ENCODE data around the gene CDK6.

DNA sequence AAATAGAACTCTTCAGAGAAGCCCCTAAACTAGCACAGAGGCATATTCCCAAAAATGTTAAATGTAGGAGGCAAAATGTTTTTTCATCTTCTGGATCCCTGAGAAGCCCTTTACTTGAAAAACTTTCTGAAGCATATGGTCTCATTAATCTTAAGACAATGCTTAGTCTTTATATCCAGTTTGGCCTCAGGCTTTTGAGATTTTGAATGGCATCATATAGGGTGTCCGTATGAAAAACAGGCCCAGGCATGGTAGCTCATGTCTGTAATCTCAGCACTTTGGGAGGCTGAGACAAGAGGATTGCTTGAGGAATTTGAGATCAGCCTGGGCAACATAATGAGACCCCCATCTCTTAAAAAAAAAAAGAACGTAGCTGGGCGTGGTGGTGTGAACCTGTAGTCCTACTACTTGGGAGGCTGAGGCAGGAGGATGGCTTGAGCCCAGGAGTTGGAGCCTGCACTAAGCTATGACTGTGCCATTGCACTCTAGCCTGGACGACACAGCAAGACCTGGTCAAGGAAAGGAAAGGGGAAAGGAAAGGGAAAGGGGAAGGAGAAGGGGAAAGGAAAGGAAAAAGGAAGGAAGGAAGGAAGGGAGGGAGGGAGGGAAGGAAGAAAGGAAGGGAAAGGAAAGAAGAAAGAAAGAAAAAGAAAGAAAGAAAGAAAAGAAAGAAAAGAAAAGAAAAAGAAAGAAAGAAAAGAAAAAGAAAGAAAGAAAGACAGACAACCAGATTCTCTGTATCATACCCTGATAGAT, 119.4 kb downstream of the CDK6 start:
- no peak for TF ChIP-seq TAF1 (conservative IDR thresholded peaks at IDR 0.05)
- TF ChIP-seq, protein P1, sequence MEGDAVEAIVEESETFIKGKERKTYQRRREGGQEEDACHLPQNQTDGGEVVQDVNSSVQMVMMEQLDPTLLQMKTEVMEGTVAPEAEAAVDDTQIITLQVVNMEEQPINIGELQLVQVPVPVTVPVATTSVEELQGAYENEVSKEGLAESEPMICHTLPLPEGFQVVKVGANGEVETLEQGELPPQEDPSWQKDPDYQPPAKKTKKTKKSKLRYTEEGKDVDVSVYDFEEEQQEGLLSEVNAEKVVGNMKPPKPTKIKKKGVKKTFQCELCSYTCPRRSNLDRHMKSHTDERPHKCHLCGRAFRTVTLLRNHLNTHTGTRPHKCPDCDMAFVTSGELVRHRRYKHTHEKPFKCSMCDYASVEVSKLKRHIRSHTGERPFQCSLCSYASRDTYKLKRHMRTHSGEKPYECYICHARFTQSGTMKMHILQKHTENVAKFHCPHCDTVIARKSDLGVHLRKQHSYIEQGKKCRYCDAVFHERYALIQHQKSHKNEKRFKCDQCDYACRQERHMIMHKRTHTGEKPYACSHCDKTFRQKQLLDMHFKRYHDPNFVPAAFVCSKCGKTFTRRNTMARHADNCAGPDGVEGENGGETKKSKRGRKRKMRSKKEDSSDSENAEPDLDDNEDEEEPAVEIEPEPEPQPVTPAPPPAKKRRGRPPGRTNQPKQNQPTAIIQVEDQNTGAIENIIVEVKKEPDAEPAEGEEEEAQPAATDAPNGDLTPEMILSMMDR (IDR thresholded peaks at IDR 0.05; ENCODE audit: low read depth, low read length, missing input control): no peak

All from liver (tissue), 3 donors.